Spleen (tissue), 11 donors: ENCODE data around the gene MARCHF7. TPM values are rescaled to one million over a fixed set of nuclear protein-coding genes. Genes with fewer than 3 reads are reported as not detected.
A peak's percentile ranks its signal among the peaks of the same experiment; 100 is the strongest.
"Not testable (repeated sequence)": the region's sequence is repeated elsewhere in the genome, so short reads cannot be mapped to it uniquely, and the experiment has no call there.

Experiments
- DNase-seq: peaks from one replicate; pipeline ENCODE4 v3.0.0-alpha.2; 2020
- H3K27ac ChIP-seq, 8 donors: fragments of 200-600 bp; sonication (generic) in 7 of 8; 1 replicate in 4 of 8; 2 replicates in 4 of 8; pipeline versions ENCODE4 v1.5.0 to v1.8.0; 2016 to 2021; ENCODE audit warnings: inconsistent platforms in 4 of 8, mild to moderate bottlenecking in 4 of 8, moderate library complexity in 1 of 8
- H3K27me3 ChIP-seq, 7 donors: fragments of 200-600 bp; sonication (generic) in 6 of 7; replicated peaks in 1 of 7; 1 replicate in 4 of 7; 2 replicates in 3 of 7; pipeline versions ENCODE4 v1.5.0 to v1.8.0; 2016 to 2021; ENCODE audit warnings: inconsistent platforms in 3 of 7, mild to moderate bottlenecking in 1 of 7
- H3K36me3 ChIP-seq, 6 donors: fragments of 200-600 bp; sonication (generic) in 5 of 6; 1 replicate in 4 of 6; 2 replicates in 2 of 6; pipeline versions ENCODE4 v1.5.0 to v1.8.0; 2016 to 2021; ENCODE audit warnings: inconsistent platforms in 2 of 6
- H3K4me1 ChIP-seq, 6 donors: fragments of 200-600 bp; sonication (generic) in 5 of 6; 1 replicate in 3 of 6; 2 replicates in 3 of 6; pipeline versions ENCODE4 v1.5.0 to v1.8.0; 2016 to 2021; ENCODE audit warnings: inconsistent platforms in 3 of 6
- H3K4me3 ChIP-seq, 8 donors: fragments of 200-600 bp; sonication (generic) in 7 of 8; 1 replicate in 4 of 8; 2 replicates in 4 of 8; pipeline versions ENCODE4 v1.5.0 to v1.8.0; 2016 to 2021; ENCODE audit warnings: inconsistent platforms in 4 of 8, mild to moderate bottlenecking in 4 of 8, moderate library complexity in 2 of 8
- H3K9me3 ChIP-seq, 8 donors: fragments of 200-600 bp; sonication (generic) in 7 of 8; 1 replicate in 4 of 8; 2 replicates in 4 of 8; pipeline versions ENCODE4 v1.5.0 to v1.8.0; 2016 to 2021; ENCODE audit warnings: inconsistent platforms in 4 of 8
- POLR2A ChIP-seq, 3 donors: fragments of 450-650 bp; IDR thresholded peaks; one replicate each; pipeline ENCODE4 v1.5.1; 2017; ENCODE audit warnings: antibody characterized with exemption in 3 of 3, mild to moderate bottlenecking in 1 of 3
- POLR2AphosphoS5 ChIP-seq, 3 donors: sonication (generic); formaldehyde crosslinking; IDR thresholded peaks; one replicate each; pipeline ENCODE4 v1.5.1; 2017; ENCODE audit warnings: antibody characterized with exemption in 3 of 3
- WGBS, 5 donors: extraction: QIAGEN DNeasy Blood & Tissue Kit in 3 of 5; methylation state at CpG; one replicate each; pipeline versions ENCODE4 v1.1.5 to v1.1.7; 2013 to 2018; 5-methylcytosine and 5-hydroxymethylcytosine counted together
- intact Hi-C: fragments of 100-400 bp; cut with DNase I; formaldehyde crosslinking; loops from one replicate; pipeline ENCODE4 v1.15.0; 2023; ENCODE audit warnings: low total_unique reads
- polyA plus RNA-seq, 3 donors: library from polyadenylated mRNA; stranded (reverse); fragments of 200-250 nt; gene quantifications; one replicate each; pipeline ENCODE4 v1.2.1, GENCODE V29; 2013
- total RNA-seq, 7 donors: library from RNA; depleted of rRNA in 3 of 7; stranded (reverse); fragments of >200 nt in 3 of 7; fragmentation: NEBNext Ultra II Directional in 4 of 7; extraction: Animal tissue kit (Norgen Biotek cat#: 25700) in 4 of 7; gene quantifications; one replicate each; pipeline versions ENCODE4 v1.1.0 to v1.2.1, GENCODE V29; 2016 to 2021
- TF ChIP-seq, protein P1 (sequence below), 11 experiments: fragments of 200-600 bp in 7 of 11; fragments of 450-650 bp in 4 of 11; sonication (generic) in 4 of 11; IDR thresholded peaks in 8 of 11; conservative IDR thresholded peaks in 3 of 11; 1 replicate in 7 of 11; 2 replicates in 4 of 11; pipeline versions ENCODE4 v1.4.0 to v1.8.0; 2016 to 2021; ENCODE audit warnings: antibody characterized with exemption in 11 of 11, inconsistent platforms in 4 of 11, mild to moderate bottlenecking in 1 of 11
- donor health status: healthy with polysubstance abuse.
- donor health status: DM: no; HTN: no; CAD: no; lungs with moderate emphysema.
- donor health status: DM: no; HTN: no; CAD: no.
- donor health status: Bipolar disorder and iron deficiency.
- donor health status: healthy.
- donor health status: DM: no; HTN: no; CAD: no.
- donor health status: DM: yes; HTN: yes; CAD: no.

The MARCHF7 gene
- total and polyA plus RNA-seq, 10 donors = 27.7 to 146 (median 98.5) TPM

DNA sequence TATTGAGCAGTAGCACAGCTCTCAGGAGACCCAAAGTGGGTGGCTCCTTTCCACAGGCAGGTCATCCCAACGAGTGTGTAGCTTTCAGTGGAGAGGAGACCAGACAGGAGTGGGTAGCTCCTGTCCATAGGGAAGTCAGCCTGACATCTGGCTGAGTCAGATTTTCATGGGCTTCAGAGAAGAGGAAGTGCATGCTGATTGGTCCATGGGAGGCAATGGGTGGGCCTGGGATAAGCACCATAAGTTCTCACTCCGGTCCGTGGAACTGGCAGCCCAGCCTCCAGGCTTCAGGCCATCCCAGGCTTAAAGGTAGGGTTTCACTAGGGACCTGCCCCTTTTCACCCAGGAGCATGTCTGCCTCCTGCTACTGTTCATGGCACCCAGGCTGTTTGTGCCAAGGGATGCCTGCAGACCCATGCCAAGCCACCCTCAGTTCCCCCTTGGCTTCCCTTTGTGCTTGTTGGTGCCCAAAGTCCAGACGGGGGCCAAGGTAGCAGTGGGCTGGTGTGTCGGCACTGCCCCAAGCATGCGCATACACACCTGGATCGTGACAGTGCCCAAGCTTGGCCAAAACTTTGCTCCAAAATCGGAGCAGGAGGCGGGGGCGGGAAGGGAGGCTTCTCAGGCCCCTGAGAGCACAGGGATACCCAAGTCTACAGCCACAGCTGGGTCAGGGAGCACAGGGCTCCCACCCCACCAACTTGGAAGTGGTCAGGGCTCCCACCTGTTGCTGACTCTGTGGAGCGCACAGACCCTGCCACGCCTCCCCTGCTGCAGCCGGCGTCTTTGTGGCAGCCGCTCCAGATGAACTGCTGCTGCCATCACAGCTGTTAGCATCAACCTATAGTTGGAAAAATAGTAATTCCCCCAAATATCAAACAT lies 26.4 kb downstream of the MARCHF7 start:
- intact Hi-C loops = no loop called here
- peaks cover 0 to 98% (median 52%) of the 10 kb centered on the region in 6 donors for H3K36me3 ChIP-seq
- H3K4me3 ChIP-seq = no peak overlapping the region
- peaks cover 0 to 76% (median 19%) of the 10 kb centered on the region in 6 donors for H3K4me1 ChIP-seq
- DNase-seq = no peak
- TF ChIP-seq, protein P1, sequence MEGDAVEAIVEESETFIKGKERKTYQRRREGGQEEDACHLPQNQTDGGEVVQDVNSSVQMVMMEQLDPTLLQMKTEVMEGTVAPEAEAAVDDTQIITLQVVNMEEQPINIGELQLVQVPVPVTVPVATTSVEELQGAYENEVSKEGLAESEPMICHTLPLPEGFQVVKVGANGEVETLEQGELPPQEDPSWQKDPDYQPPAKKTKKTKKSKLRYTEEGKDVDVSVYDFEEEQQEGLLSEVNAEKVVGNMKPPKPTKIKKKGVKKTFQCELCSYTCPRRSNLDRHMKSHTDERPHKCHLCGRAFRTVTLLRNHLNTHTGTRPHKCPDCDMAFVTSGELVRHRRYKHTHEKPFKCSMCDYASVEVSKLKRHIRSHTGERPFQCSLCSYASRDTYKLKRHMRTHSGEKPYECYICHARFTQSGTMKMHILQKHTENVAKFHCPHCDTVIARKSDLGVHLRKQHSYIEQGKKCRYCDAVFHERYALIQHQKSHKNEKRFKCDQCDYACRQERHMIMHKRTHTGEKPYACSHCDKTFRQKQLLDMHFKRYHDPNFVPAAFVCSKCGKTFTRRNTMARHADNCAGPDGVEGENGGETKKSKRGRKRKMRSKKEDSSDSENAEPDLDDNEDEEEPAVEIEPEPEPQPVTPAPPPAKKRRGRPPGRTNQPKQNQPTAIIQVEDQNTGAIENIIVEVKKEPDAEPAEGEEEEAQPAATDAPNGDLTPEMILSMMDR (IDR thresholded peaks at IDR 0.05 in 8 of 11, conservative IDR thresholded peaks at IDR 0.05 in 3 of 11) = no peak
- peak; percentile 12 to 71 (median 44) for TF ChIP-seq POLR2AphosphoS5 (IDR thresholded peaks at IDR 0.05)
- H3K9me3 ChIP-seq = no peaks in the 10 kb centered on the region
- 92 to 95% (median 93%) methylated on average over 9 to 15 of the region's 15 CpGs for WGBS, 5 donors
- no peaks in the 10 kb centered on the region for H3K27me3 ChIP-seq
- peak overlapping the region in 2 of 8 donors; percentile 3 to 14 for H3K27ac ChIP-seq

GRCh38 chr2:159742846-159743245 lies 30.5 kb downstream of the MARCHF7 start:
- H3K4me3 ChIP-seq = no peak overlapping the region

GRCh38 chr2:159744363-159744762 lies 32.1 kb downstream of the MARCHF7 start:
- Histone ChIP-seq H3K27ac (peak overlapping the region in 1 of 8 donors; percentile 21), H3K4me3 (no peak overlapping the region), H3K27me3 (no peaks in the 10 kb centered on the region), H3K36me3 (peaks cover 3 to 96% (median 66%) of the 10 kb centered on the region in 6 donors), H3K4me1 (peaks cover 0 to 24% (median 11%) of the 10 kb centered on the region in 6 donors), H3K9me3 (no peaks in the 10 kb centered on the region)
- whole genome bisulfite sequencing, 5 donors = 74 to 81% (median 78%) methylated on average over 3 of the region's 3 CpGs
- DNase-seq = no peak
- TF ChIP-seq, protein P1 (IDR thresholded peaks at IDR 0.05 in 8 of 11, conservative IDR thresholded peaks at IDR 0.05 in 3 of 11) = no peak
- TF ChIP-seq POLR2AphosphoS5 (IDR thresholded peaks at IDR 0.05) = no peak
- no peak for TF ChIP-seq POLR2A (IDR thresholded peaks at IDR 0.05)
- intact Hi-C loops = no loop called here

More at GRCh38 chr2:159742846-159743245, 30.5 kb downstream of the MARCHF7 start:
- Histone ChIP-seq H3K36me3 (peaks cover 1 to 96% (median 65%) of the 10 kb centered on the region in 6 donors), H3K4me1 (peaks cover 0 to 39% (median 14%) of the 10 kb centered on the region in 6 donors), H3K9me3 (no peaks in the 10 kb centered on the region), H3K27me3 (no peaks in the 10 kb centered on the region), H3K27ac (no peak overlapping the region)
- TF ChIP-seq, protein P1 (IDR thresholded peaks at IDR 0.05 in 8 of 11, conservative IDR thresholded peaks at IDR 0.05 in 3 of 11) = no peak
- TF ChIP-seq POLR2AphosphoS5 (IDR thresholded peaks at IDR 0.05) (no peak), POLR2A (IDR thresholded peaks at IDR 0.05) (no peak)
- DNase-seq = no peak
- 94 to 99% (median 96%) methylated on average over 6 of the region's 6 CpGs for WGBS, 5 donors
- intact Hi-C loops = no loop called here

DNA sequence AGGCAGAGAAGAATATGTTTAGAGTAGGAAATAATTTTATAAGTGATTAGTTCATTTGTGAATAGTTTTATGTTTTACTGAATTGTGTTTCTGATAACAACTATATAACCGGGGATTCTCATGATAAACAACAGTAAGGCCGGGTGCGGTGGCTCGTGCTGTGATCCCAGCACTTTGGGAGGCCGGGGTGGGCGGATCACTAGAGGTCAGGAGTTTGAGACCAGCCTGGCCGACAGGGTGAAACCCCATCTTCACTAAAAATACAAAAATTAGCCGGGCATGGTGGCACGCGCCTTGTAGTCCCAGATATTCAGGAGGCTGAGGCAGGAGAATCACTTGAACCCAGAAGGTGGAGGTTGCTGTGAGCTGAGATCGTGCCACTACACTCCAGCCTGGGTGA lies 32.9 kb downstream of the MARCHF7 start:
- 92 to 95% (median 93%) methylated on average over 11 of the region's 11 CpGs for WGBS, 5 donors
- Histone ChIP-seq H3K36me3 (peaks cover 3 to 97% (median 71%) of the 10 kb centered on the region in 6 donors), H3K4me1 (peaks cover 0 to 22% (median 7%) of the 10 kb centered on the region in 6 donors)
- DNase-seq, H3K27ac ChIP-seq, intact Hi-C loops, H3K27me3 ChIP-seq, H3K4me3 ChIP-seq, H3K9me3 ChIP-seq: not testable (repeated sequence)
